K562 (cell line): ENCODE data around the gene ACTN4. TPM values are rescaled to one million over a fixed set of nuclear protein-coding genes. Genes with fewer than 3 reads are reported as not detected.

ENCODE experiments used
- ARID1B ChIP-seq: fragments of 450-650 bp; IDR thresholded peaks from 2 replicates; pipeline ENCODE4 v1.6.1; 2016; ENCODE audit warnings: antibody characterized with exemption, mild to moderate bottlenecking, inconsistent platforms
- CEBPB ChIP-seq: fragments of 450-650 bp; IDR thresholded peaks from 2 replicates; pipeline ENCODE4 v1.6.1; 2016; ENCODE audit warnings: missing genetic modification characterization, missing compliant biosample characterization
- DNMT1 ChIP-seq: fragments of 450-650 bp; IDR thresholded peaks from 2 replicates; pipeline ENCODE4 v1.6.1; 2016; ENCODE audit warnings: antibody characterized with exemption, mild to moderate bottlenecking
- ERF ChIP-seq: fragments of 450-650 bp; formaldehyde crosslinking; IDR thresholded peaks from 2 replicates; pipeline ENCODE4 v1.4.0; 2020; ENCODE audit warnings: mild to moderate bottlenecking, mixed read lengths
- MAFF ChIP-seq: IDR thresholded peaks from 2 replicates; pipeline ENCODE4 v1.6.1; 2012; ENCODE audit warnings: low read length, improper control_type of control experiment
- NCOA2 ChIP-seq, 2 experiments: fragments of 450-650 bp; IDR thresholded peaks; 2 replicates each; pipeline ENCODE4 v1.6.1; 2018; ENCODE audit warnings: mild to moderate bottlenecking in 2 of 2, moderate library complexity in 1 of 2; ENCODE audit not compliant: partially characterized antibody in 2 of 2
- SAFB2 ChIP-seq: fragments of 200-400 bp; formaldehyde crosslinking; IDR thresholded peaks from 2 replicates; pipeline ENCODE4 v1.6.1; 2018; ENCODE audit warnings: borderline replicate concordance, low read length, low read depth, moderate library complexity; ENCODE audit not compliant: severe bottlenecking
- SLC30A9 ChIP-seq: fragments of 250-450 bp; sonication (Bioruptor Pico); IDR thresholded peaks from 2 replicates; pipeline ENCODE4 v1.8.0; 2022; ENCODE audit warnings: mild to moderate bottlenecking, moderate library complexity
- TEAD2 ChIP-seq: fragments of 450-650 bp; IDR thresholded peaks from 2 replicates; pipeline ENCODE4 v1.6.1; 2016; ENCODE audit warnings: missing genetic modification characterization, control low read depth, missing compliant biosample characterization
- ZBTB7A ChIP-seq: IDR thresholded peaks from 2 replicates; pipeline ENCODE4 v1.6.1; 2011; ENCODE audit warnings: low read depth, mild to moderate bottlenecking, low read length, moderate library complexity, borderline replicate concordance; ENCODE audit not compliant: control insufficient read depth
- ZFP30 ChIP-seq: fragments of 250-450 bp; sonication (Bioruptor Pico); IDR thresholded peaks from 2 replicates; pipeline ENCODE4 v1.8.0; 2022; ENCODE audit warnings: moderate library complexity, mild to moderate bottlenecking, inconsistent platforms, borderline replicate concordance
- ZNF174 ChIP-seq: fragments of 250-450 bp; sonication (Bioruptor Pico); IDR thresholded peaks from 2 replicates; pipeline ENCODE4 v1.4.0; 2020; ENCODE audit warnings: mild to moderate bottlenecking
- ZNF232 ChIP-seq: sonication (generic); formaldehyde crosslinking; IDR thresholded peaks from 2 replicates; pipeline ENCODE4 v1.8.0; 2022; ENCODE audit warnings: mild to moderate bottlenecking, missing genetic modification reagents
- ZNF384 ChIP-seq: IDR thresholded peaks from 2 replicates; pipeline ENCODE4 v1.6.1; 2012; ENCODE audit warnings: low read depth, low read length, improper control_type of control experiment
- ZNF589 ChIP-seq: fragments of 200-800 bp; sonication (Bioruptor generic); IDR thresholded peaks from 2 replicates; pipeline ENCODE4 v1.6.1; 2016; ENCODE audit warnings: low read depth, missing genetic modification characterization, missing compliant biosample characterization
- polyA plus RNA-seq, 8 experiments: library from polyadenylated mRNA; depleted of rRNA in 4 of 8; stranded (reverse) in 5 of 8; unstranded in 3 of 8; fragments of >200 nt; fragmentation: Nextera tagmentation in 2 of 8; fragmentation: Illumina TruSeq in 1 of 8; extraction: Ambion mirVana in 2 of 8; extraction: Trizol in 1 of 8; gene quantifications; 2 replicates each; pipeline versions ENCODE4 v1.2.1 to v1.2.3, GENCODE V29; 2011 to 2014; ENCODE audit warnings: inconsistent platforms in 1 of 8, missing spikeins in 1 of 8
- total RNA-seq, 7 experiments: library from RNA; depleted of rRNA in 6 of 7; stranded (reverse); fragments of >200 nt in 6 of 7; fragmentation: Illumina TruSeq in 2 of 7; extraction: Trizol in 2 of 7; gene quantifications; 2 replicates each; pipeline versions ENCODE4 v1.2.1 to v1.2.3, GENCODE V29; 2011 to 2021; ENCODE audit warnings: low replicate concordance in 1 of 7
- TF ChIP-seq, protein P1 (sequence below), 2 experiments: fragments of 450-650 bp; IDR thresholded peaks; 2 replicates each; pipeline ENCODE4 v1.6.1; 2016; ENCODE audit warnings: mild to moderate bottlenecking in 2 of 2, borderline replicate concordance in 1 of 2, low read depth in 1 of 2, moderate library complexity in 1 of 2
- TF ChIP-seq, protein P2 (sequence below): fragments of 450-650 bp; IDR thresholded peaks from 2 replicates; pipeline ENCODE4 v1.6.1; 2016; ENCODE audit warnings: low read depth, mild to moderate bottlenecking, moderate library complexity
- TF ChIP-seq, protein P3 (sequence below): fragments of 250-450 bp; sonication (Bioruptor Pico); IDR thresholded peaks from 2 replicates; pipeline ENCODE4 v1.8.0; 2021; ENCODE audit warnings: mild to moderate bottlenecking, moderate library complexity

ACTN4 gene
- total and polyA plus RNA-seq, 9 of the 15 experiments (the other 6 are each of a cell fraction or from before 2014, with no cell fraction given): 3.1 to 385 (median 125) TPM

DNA sequence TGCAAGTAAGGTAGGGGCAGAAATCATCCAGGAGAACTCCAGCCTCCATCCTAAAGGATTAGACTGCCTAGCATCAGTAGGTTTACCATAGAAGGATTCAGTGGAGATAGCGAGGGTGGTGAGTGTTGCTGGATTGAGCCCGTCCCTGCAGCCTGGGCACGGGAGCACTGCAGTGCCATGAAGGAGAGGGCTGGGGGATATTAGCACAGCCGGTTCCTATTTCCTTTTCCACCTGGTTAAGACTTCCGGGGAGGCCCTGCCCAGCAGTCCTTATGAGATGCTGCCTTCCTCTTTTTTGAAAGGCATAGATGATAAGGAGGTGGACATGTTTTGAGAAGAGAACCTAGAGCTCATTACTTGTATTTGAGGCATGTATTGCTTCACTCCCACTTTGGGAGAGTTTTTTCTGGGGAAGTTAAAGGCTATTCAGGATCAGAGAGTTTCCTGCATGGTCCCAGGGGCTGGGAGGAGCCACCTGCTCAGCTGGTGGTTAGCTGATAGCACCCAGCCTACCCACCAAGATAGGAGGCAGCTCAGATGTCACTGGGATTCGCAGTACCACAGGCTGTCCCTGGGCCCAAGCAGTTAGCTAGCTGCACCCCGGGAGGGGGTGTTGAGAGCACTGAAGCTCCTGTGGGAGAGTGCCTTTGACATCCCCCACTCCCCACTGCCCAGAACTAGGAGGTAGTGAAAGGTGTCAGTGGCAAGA lies 17.2 kb downstream of the ACTN4 start (continued):
- TF ChIP-seq SLC30A9: no peak
- no peak for TF ChIP-seq DNMT1
- TF ChIP-seq CEBPB (tag): peak; percentile 90
- no peak for TF ChIP-seq ZNF589 (CRISPR knock-in tag)
- no peak for TF ChIP-seq ERF (CRISPR knock-in tag)
- TF ChIP-seq ZNF384: no peak
- peak; percentile 53 for TF ChIP-seq ARID1B
- TF ChIP-seq, protein P1, sequence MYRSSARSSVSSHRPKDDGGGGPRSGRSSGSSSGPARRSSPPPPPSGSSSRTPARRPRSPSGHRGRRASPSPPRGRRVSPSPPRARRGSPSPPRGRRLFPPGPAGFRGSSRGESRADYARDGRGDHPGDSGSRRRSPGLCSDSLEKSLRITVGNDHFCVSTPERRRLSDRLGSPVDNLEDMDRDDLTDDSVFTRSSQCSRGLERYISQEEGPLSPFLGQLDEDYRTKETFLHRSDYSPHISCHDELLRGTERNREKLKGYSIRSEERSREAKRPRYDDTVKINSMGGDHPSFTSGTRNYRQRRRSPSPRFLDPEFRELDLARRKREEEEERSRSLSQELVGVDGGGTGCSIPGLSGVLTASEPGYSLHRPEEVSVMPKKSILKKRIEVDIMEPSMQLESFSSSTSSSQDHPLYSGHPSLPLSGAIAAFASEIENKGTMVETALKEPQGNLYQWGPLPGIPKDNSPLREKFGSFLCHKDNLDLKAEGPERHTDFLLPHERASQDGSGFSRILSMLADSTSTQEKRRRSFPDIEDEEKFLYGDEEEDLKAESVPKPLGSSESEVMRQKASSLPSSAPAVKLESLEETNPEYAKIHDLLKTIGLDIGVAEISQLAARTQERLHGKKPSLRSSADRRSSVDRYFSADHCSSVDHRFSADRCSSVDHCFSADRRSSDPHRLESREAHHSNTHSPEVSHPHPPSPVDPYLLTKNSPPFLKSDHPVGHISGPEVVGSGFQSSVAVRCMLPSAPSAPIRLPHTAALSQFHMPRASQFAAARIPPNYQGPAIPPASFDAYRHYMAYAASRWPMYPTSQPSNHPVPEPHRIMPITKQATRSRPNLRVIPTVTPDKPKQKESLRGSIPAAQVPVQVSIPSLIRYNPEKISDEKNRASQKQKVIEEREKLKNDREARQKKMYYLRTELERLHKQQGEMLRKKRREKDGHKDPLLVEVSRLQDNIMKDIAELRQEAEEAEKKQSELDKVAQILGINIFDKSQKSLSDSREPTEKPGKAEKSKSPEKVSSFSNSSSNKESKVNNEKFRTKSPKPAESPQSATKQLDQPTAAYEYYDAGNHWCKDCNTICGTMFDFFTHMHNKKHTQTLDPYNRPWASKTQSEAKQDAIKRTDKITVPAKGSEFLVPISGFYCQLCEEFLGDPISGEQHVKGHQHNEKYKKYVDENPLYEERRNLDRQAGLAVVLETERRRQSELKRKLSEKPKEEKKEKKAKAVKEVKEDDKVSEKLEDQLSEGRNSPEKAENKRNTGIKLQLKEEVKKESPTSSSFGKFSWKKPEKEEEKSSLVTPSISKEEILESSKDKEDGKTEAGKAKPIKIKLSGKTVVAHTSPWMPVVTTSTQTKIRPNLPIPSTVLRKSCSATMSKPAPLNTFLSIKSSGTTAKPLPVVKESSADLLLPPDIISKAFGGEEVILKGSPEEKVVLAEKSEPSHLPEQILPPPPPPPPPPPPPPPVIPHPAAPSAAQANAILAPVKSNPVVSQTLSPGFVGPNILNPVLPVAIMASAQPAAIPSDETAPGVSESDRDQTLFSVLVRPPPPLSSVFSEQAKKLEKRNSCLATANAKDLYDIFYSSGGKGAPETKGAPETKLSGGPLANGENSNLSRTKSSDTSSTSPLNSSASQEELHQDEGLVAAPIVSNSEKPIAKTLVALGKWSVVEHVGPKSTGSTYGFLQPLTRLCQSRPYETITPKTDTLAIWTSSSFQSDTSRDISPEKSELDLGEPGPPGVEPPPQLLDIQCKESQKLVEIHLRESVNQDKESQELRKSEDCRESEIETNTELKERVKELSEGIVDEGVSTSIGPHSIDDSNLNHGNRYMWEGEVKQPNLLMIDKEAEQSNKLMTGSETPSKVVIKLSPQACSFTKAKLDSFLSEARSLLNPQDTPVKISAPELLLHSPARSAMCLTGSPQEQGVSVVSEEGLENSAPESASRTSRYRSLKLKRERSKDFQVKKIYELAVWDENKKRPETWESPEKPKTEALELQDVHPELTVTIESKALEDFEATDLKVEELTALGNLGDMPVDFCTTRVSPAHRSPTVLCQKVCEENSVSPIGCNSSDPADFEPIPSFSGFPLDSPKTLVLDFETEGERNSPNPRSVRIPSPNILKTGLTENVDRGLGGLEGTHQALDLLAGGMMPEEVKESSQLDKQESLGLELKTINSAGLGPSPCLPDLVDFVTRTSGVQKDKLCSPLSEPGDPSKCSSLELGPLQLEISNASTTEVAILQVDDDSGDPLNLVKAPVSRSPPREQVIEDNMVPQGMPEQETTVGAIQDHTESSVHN (IDR thresholded peaks at IDR 0.05; ENCODE audit: borderline replicate concordance in 1 of 2, low read depth in 1 of 2): no peak
- TF ChIP-seq, protein P2, sequence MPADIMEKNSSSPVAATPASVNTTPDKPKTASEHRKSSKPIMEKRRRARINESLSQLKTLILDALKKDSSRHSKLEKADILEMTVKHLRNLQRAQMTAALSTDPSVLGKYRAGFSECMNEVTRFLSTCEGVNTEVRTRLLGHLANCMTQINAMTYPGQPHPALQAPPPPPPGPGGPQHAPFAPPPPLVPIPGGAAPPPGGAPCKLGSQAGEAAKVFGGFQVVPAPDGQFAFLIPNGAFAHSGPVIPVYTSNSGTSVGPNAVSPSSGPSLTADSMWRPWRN: no peak
- TF ChIP-seq SAFB2: no peak
- TF ChIP-seq, protein P3, sequence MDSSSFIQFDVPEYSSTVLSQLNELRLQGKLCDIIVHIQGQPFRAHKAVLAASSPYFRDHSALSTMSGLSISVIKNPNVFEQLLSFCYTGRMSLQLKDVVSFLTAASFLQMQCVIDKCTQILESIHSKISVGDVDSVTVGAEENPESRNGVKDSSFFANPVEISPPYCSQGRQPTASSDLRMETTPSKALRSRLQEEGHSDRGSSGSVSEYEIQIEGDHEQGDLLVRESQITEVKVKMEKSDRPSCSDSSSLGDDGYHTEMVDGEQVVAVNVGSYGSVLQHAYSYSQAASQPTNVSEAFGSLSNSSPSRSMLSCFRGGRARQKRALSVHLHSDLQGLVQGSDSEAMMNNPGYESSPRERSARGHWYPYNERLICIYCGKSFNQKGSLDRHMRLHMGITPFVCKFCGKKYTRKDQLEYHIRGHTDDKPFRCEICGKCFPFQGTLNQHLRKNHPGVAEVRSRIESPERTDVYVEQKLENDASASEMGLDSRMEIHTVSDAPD: no peak
- no peak for TF ChIP-seq NCOA2 (IDR thresholded peaks at IDR 0.05; ENCODE audit: partially characterized antibody in 2 of 2)
- no peak for TF ChIP-seq ZNF232 (CRISPR knock-in tag)
- TF ChIP-seq ZNF174 (CRISPR knock-in tag): no peak
- no peak for TF ChIP-seq ZFP30
- TF ChIP-seq ZBTB7A: 0 out of 2 replicates have a peak, but pooled peaks have one; percentile 32
- TF ChIP-seq MAFF: no peak
- no peak for TF ChIP-seq TEAD2 (tag)
